H9 (cell line): ENCODE measurements around the gene NHSL1. TPM values are rescaled to one million over a fixed set of nuclear protein-coding genes. Genes with fewer than 3 reads are reported as not detected.

Source experiments
- DNase-seq: peaks from one replicate; pipeline ENCODE4 v3.0.0-alpha.2; 2017
- H2AFZ ChIP-seq: one replicate; pipeline ENCODE4 v1.6.1; 2013; ENCODE audit warnings: mild to moderate bottlenecking, low read length, control low read depth, moderate library complexity
- H2AK5ac ChIP-seq: 2 replicates; pipeline ENCODE4 v1.6.1; 2013; ENCODE audit warnings: low read length, control low read depth, mixed read lengths; ENCODE audit not compliant: insufficient read length
- H2BK120ac ChIP-seq: one replicate; pipeline ENCODE4 v1.6.1; 2013; ENCODE audit warnings: low read depth, mild to moderate bottlenecking, low read length, control low read depth, inconsistent platforms; ENCODE audit not compliant: poor library complexity, severe bottlenecking
- H2BK12ac ChIP-seq: 2 replicates; pipeline ENCODE4 v1.6.1; 2013; ENCODE audit warnings: low read length, control low read depth, mixed read lengths, low read depth; ENCODE audit not compliant: insufficient read length
- H2BK15ac ChIP-seq: 2 replicates; pipeline ENCODE4 v1.6.1; 2013; ENCODE audit warnings: low read depth, low read length, control low read depth
- H2BK20ac ChIP-seq: one replicate; pipeline ENCODE4 v1.6.1; 2013; ENCODE audit warnings: low read depth, mild to moderate bottlenecking, low read length, control low read depth, inconsistent platforms; ENCODE audit not compliant: poor library complexity, severe bottlenecking
- H2BK5ac ChIP-seq: 2 replicates; pipeline ENCODE4 v1.6.1; 2013; ENCODE audit warnings: low read length, control low read depth, mixed read lengths; ENCODE audit not compliant: insufficient read length
- H3K14ac ChIP-seq: 2 replicates; pipeline ENCODE4 v1.6.1; 2013; ENCODE audit warnings: low read length, control low read depth; ENCODE audit not compliant: insufficient read depth
- H3K18ac ChIP-seq: 2 replicates; pipeline ENCODE4 v1.6.1; 2013; ENCODE audit warnings: low read depth, mild to moderate bottlenecking, mixed read lengths, low read length, control low read depth; ENCODE audit not compliant: insufficient read length
- H3K23ac ChIP-seq: 2 replicates; pipeline ENCODE4 v1.6.1; 2013; ENCODE audit warnings: low read length, control low read depth, mixed read lengths, low read depth; ENCODE audit not compliant: insufficient read length
- H3K23me2 ChIP-seq: 2 replicates; pipeline ENCODE4 v1.6.1; 2013; ENCODE audit warnings: low read depth, mild to moderate bottlenecking, mixed read lengths, low read length, control low read depth; ENCODE audit not compliant: insufficient read length, poor library complexity, severe bottlenecking
- H3K27ac ChIP-seq: 2 replicates; pipeline ENCODE4 v1.5.1; 2013; ENCODE audit warnings: low read length, control low read depth, mixed read lengths, low read depth; ENCODE audit not compliant: insufficient read length
- H3K27me3 ChIP-seq: 2 replicates; pipeline ENCODE4 v1.6.1; 2013; ENCODE audit warnings: low read length, control low read depth, inconsistent platforms; ENCODE audit not compliant: insufficient read depth
- H3K4ac ChIP-seq: 2 replicates; pipeline ENCODE4 v1.6.1; 2013; ENCODE audit warnings: low read depth, mild to moderate bottlenecking, control low read depth, inconsistent platforms, low read length, moderate library complexity
- H3K4me1 ChIP-seq: 2 replicates; pipeline ENCODE4 v1.6.1; 2013; ENCODE audit warnings: low read length, control low read depth, inconsistent platforms; ENCODE audit not compliant: insufficient read depth
- H3K4me2 ChIP-seq: 2 replicates; pipeline ENCODE4 v1.6.1; 2013; ENCODE audit warnings: low read length, control low read depth, mixed read lengths; ENCODE audit not compliant: insufficient read length, insufficient read depth
- H3K56ac ChIP-seq: 2 replicates; pipeline ENCODE4 v1.6.1; 2013; ENCODE audit warnings: low read depth, mild to moderate bottlenecking, mixed read lengths, low read length, control low read depth; ENCODE audit not compliant: insufficient read length
- H3K79me1 ChIP-seq: 2 replicates; pipeline ENCODE4 v1.6.1; 2013; ENCODE audit warnings: low read depth, mild to moderate bottlenecking, moderate library complexity, low read length, control low read depth, inconsistent platforms; ENCODE audit not compliant: insufficient read depth, poor library complexity, severe bottlenecking
- H3K79me2 ChIP-seq: 2 replicates; pipeline ENCODE4 v1.6.1; 2013; ENCODE audit warnings: low read length, control low read depth, inconsistent platforms; ENCODE audit not compliant: insufficient read depth
- H3K9ac ChIP-seq: 2 replicates; pipeline ENCODE4 v1.6.1; 2013; ENCODE audit warnings: low read length, control low read depth, mixed read lengths; ENCODE audit not compliant: insufficient read length; ENCODE audit errors: extremely low read depth
- H3K9me3 ChIP-seq: one replicate; pipeline ENCODE4 v1.6.1; 2013; ENCODE audit warnings: low read depth, low read length, inconsistent platforms; ENCODE audit not compliant: control insufficient read depth
- H3T11ph ChIP-seq: one replicate; pipeline ENCODE4 v1.6.1; 2013; ENCODE audit warnings: mild to moderate bottlenecking, low read length, control low read depth, inconsistent platforms
- H4K20me1 ChIP-seq: one replicate; pipeline ENCODE4 v1.6.1; 2013; ENCODE audit not compliant: control insufficient read depth, insufficient read length, insufficient read depth
- H4K5ac ChIP-seq: 2 replicates; pipeline ENCODE4 v1.6.1; 2013; ENCODE audit warnings: low read depth, mild to moderate bottlenecking, mixed read lengths, low read length, control low read depth; ENCODE audit not compliant: insufficient read length
- H4K8ac ChIP-seq: replicated peaks from 2 replicates; pipeline ENCODE4 v1.6.1; 2013; ENCODE audit warnings: low read length, control low read depth, mixed read lengths, low read depth; ENCODE audit not compliant: insufficient read length
- H4K91ac ChIP-seq: 2 replicates; pipeline ENCODE4 v1.6.1; 2013; ENCODE audit warnings: low read depth, mild to moderate bottlenecking, moderate library complexity, mixed read lengths, low read length, control low read depth; ENCODE audit not compliant: insufficient read length
- H3K27ac Mint-ChIP-seq, 3 experiments: 2 replicates in 2 of 3; 3 replicates in 1 of 3; pipeline ENCODE4 v1.8.0; 2020 to 2021; ENCODE audit warnings: mixed read lengths in 3 of 3, mild to moderate bottlenecking in 1 of 3, moderate library complexity in 1 of 3
- H3K27me3 Mint-ChIP-seq: 2 replicates; pipeline ENCODE4 v1.8.0; 2021; ENCODE audit warnings: low read depth, mild to moderate bottlenecking, moderate library complexity, mixed read lengths
- H3K36me3 Mint-ChIP-seq, 3 experiments: 2 replicates in 2 of 3; 3 replicates in 1 of 3; pipeline ENCODE4 v1.8.0; 2020 to 2021; ENCODE audit warnings: low read depth in 3 of 3, mixed read lengths in 3 of 3; ENCODE audit not compliant: insufficient read depth in 1 of 3
- H3K4me1 Mint-ChIP-seq, 2 experiments: 2 replicates each; pipeline ENCODE4 v1.8.0; 2020; ENCODE audit warnings: mixed read lengths in 2 of 2
- H3K4me3 Mint-ChIP-seq, 2 experiments: 2 replicates in 1 of 2; 3 replicates in 1 of 2; pipeline ENCODE4 v1.8.0; 2020 to 2021; ENCODE audit warnings: mild to moderate bottlenecking in 2 of 2, mixed read lengths in 2 of 2, moderate library complexity in 1 of 2
- H3K9me3 Mint-ChIP-seq, 2 experiments: 2 replicates in 1 of 2; 3 replicates in 1 of 2; pipeline ENCODE4 v1.8.0; 2020; ENCODE audit warnings: mild to moderate bottlenecking in 2 of 2, mixed read lengths in 2 of 2, moderate library complexity in 1 of 2
- CTCF ChIP-seq: fragments of 200-600 bp; sonication (generic); conservative IDR thresholded peaks from 3 replicates; pipeline ENCODE4 v1.8.0; 2021; ENCODE audit warnings: antibody characterized with exemption, mild to moderate bottlenecking
- WGBS: extraction: QIAGEN DNeasy Blood & Tissue Kit; methylation state at CpG from one replicate; pipeline ENCODE4 v1.1.7; 2013; ENCODE audit warnings: missing lambda C conversion rate, low lambda C conversion rate, mixed read lengths; ENCODE audit not compliant: insufficient read length; ENCODE audit errors: extremely low coverage; 5-methylcytosine and 5-hydroxymethylcytosine counted together
- total RNA-seq: library from RNA; stranded (reverse); gene quantifications from 2 replicates; pipeline ENCODE4 v1.2.1, GENCODE V29; 2021

Gene NHSL1
- total RNA-seq, 1 experiment from 2014 or later, result 28.7 TPM

DNA sequence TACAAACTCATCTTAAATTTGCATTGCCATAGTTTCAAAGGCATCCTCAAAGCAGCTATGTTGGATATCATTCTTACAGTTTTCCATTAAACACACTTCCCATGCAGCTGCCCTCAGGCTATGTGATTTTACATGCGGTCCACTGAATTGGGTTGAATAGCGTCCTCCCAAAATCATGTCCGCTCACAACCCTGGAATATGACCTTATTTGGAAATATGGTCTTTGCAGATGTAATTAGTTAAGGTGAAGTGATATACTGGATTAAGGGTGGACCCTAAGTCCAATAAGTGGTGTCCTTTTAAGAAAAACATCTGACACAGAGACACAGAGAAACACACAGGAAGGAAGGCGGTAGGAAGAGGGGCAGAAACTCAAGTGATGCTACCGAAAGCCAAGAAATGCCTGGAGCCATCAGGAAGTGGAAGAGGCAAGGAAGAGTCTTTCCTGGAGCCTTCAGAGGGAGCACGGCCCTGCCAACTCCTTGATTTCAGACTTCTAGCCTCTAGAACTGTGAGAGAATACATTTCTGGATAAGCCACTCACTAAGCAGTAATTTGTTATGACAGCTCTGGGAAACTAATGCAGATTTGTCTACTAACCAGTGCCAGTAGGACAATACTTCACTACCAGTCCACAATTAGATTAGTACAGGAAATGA is 42.7 kb upstream of the NHSL1 start:
- no peak overlapping the region for H2BK5ac ChIP-seq
- peaks cover 13% of the 10 kb centered on the region; the same call in 1 of the 2 replicates for H3K4me1 ChIP-seq
- TF ChIP-seq CTCF, result no peak
- no peak overlapping the region for H4K5ac ChIP-seq
- no peak overlapping the region for H2AFZ ChIP-seq
- no peak overlapping the region for H2BK15ac ChIP-seq
- H2AK5ac ChIP-seq, result no peak overlapping the region
- no peaks in the 10 kb centered on the region for H3K23me2 ChIP-seq
- no peak overlapping the region for H3K56ac ChIP-seq
- no peaks in the 10 kb centered on the region for H3K36me3 Mint-ChIP-seq
- no CpG with 5 or more reads among the region's 6 CpGs for WGBS
- no peaks in the 10 kb centered on the region for H3K9me3 ChIP-seq
- H3K27me3 Mint-ChIP-seq, result no peaks in the 10 kb centered on the region
- no peaks in the 10 kb centered on the region for H3K9me3 Mint-ChIP-seq
- peaks cover 75 to 76% of the 10 kb centered on the region in 2 experiments for H3K4me1 Mint-ChIP-seq
- no peak overlapping the region for H3K4me2 ChIP-seq
- no peak overlapping the region for H4K91ac ChIP-seq
- H3K27ac Mint-ChIP-seq, result peak overlapping the region in 2 of 3 experiments; percentile 11 to 38; a peak in 1 of 7 replicates
- no peak overlapping the region for H3K4me3 Mint-ChIP-seq
- H3K27ac ChIP-seq, result no peak overlapping the region
- no peaks in the 10 kb centered on the region for H4K20me1 ChIP-seq
- no peak overlapping the region for H2BK12ac ChIP-seq
- H2BK20ac ChIP-seq, result no peak overlapping the region
- H3K4ac ChIP-seq, result no peak overlapping the region
- H3K18ac ChIP-seq, result no peak overlapping the region
- no peak overlapping the region for H3T11ph ChIP-seq
- H3K79me1 ChIP-seq, result no peaks in the 10 kb centered on the region
- DNase-seq, result no peak
- no peak overlapping the region for H3K14ac ChIP-seq
- no peak overlapping the region for H3K9ac ChIP-seq
- H3K79me2 ChIP-seq, result no peaks in the 10 kb centered on the region
- H3K27me3 ChIP-seq, result no peaks in the 10 kb centered on the region
- H2BK120ac ChIP-seq, result no peak overlapping the region
- no peak overlapping the region for H4K8ac ChIP-seq
- no peak overlapping the region for H3K23ac ChIP-seq
